PC-9 (cell line): ENCODE data around the gene PITRM1.

Experiments
- EZH2 ChIP-seq: fragments of 200-600 bp; sonication (generic); IDR thresholded peaks from 2 replicates; pipeline ENCODE4 v1.8.0; 2017; ENCODE audit warnings: antibody characterized with exemption, low read depth
- TF ChIP-seq, protein P1 (sequence below): fragments of 200-600 bp; sonication (generic); conservative IDR thresholded peaks from 2 replicates; pipeline ENCODE4 v1.6.1; 2017; ENCODE audit warnings: mixed run types, antibody characterized with exemption, mild to moderate bottlenecking, moderate library complexity

DNA sequence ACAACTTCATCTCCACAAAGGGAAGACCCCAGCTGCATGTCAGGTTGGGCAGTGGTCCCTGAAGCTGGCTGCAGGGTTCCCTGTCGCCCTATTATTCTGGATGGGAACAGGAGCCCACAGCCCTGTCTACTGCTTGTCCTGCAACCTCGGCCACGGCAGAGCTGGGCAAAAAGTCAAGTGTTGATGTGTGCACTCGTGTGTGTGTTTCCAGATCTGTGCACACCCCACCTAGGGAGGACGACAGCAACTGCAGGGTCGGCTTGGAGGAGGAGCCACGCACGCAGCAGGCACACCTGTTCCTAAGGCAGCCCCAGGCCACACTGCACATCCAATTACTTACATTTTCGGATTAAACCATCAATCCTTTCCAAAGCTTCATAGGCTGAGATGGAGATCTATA lies 23.6 kb downstream of the PITRM1 start:
- TF ChIP-seq EZH2 = no peak
- TF ChIP-seq, protein P1, sequence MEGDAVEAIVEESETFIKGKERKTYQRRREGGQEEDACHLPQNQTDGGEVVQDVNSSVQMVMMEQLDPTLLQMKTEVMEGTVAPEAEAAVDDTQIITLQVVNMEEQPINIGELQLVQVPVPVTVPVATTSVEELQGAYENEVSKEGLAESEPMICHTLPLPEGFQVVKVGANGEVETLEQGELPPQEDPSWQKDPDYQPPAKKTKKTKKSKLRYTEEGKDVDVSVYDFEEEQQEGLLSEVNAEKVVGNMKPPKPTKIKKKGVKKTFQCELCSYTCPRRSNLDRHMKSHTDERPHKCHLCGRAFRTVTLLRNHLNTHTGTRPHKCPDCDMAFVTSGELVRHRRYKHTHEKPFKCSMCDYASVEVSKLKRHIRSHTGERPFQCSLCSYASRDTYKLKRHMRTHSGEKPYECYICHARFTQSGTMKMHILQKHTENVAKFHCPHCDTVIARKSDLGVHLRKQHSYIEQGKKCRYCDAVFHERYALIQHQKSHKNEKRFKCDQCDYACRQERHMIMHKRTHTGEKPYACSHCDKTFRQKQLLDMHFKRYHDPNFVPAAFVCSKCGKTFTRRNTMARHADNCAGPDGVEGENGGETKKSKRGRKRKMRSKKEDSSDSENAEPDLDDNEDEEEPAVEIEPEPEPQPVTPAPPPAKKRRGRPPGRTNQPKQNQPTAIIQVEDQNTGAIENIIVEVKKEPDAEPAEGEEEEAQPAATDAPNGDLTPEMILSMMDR = no peak
